ENCODE data around the gene CA7.

The CA7 gene

DNA sequence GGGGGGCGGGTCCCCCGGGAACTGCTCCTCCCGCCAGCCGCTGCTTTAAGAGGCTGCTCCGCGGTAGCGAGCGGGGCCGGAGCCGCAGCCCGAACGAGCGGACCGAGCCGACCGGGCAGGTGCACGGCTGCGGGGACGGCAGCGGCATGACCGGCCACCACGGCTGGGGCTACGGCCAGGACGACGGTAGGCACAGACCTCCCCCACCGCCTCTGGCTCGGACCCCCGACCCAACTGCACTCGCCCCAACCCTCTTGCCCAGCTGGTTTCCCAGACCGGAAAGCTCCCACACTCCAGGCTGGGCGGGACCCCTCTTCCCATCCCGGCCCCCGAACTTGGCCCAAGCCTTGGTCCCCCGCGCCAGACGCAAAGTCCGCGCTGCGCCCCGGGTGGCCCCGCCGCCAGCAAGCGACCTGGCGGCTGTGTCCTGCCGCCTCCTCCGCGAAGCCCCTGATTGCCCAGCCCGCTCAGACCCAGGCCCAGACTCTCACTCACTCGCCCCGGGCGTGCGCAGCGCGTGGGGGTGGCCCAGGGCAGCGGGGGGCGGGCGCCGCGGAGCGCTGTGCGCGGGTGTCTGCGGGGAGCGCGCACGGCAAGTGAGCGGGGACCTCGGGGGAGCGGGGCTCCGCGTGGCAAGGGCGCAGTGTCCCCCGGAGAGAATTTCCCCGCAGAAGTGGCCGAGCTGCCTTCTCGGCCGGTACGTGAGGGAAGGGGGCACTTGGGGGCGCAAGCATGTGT is at the start of gene CA7:
Gene CA7, plus strand, starts transcription at position 73 of the 738 bp plus-strand sequence. Its CDS starts 74 bp downstream, at position 147.
- DNase-seq (ENCODE audit: low spot score): no peak

DNA sequence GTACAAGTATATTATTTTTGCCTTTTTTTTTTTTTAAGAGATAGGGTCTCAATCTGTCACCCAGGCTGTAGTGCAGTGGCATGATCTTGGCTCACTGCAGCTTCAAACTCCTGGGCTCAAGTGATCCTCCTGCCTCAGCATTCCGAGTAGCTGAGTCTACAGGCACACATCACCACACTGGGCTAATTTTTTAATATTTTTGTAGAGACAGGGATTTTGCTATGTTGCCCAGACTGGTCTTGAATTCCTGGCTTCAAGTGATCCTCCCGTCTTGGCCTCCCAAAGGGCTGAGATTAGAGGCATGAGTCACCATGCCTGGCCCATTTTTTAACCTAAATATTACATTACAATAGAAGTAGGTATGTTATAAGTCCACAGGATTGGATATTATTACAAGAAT is 46.1 kb upstream of the CA7 start:
- no peak for DNase-seq (ENCODE audit: low spot score)

DNA sequence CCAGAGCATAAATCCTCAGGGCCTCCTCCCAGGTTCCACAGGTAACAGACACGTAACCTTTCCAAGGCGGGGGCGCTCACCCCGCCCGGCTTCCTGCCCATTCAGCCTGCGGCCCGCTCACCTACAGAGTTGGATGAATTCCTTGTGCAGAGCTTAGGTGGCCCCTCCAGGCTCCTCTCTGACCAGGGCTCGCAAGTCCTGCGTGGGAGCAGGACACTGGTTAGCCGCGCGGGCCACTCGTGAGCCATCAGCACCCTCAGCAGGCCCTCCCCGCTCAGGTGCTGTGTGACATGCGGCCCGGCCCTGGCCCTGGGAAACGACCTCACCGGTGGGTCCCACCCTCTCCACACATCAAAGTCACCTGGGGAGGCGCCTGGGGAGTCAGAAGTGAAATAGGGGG is 43.4 kb upstream of the CA7 start:
- peak; percentile 27 for DNase-seq (ENCODE audit: low spot score)

DNA sequence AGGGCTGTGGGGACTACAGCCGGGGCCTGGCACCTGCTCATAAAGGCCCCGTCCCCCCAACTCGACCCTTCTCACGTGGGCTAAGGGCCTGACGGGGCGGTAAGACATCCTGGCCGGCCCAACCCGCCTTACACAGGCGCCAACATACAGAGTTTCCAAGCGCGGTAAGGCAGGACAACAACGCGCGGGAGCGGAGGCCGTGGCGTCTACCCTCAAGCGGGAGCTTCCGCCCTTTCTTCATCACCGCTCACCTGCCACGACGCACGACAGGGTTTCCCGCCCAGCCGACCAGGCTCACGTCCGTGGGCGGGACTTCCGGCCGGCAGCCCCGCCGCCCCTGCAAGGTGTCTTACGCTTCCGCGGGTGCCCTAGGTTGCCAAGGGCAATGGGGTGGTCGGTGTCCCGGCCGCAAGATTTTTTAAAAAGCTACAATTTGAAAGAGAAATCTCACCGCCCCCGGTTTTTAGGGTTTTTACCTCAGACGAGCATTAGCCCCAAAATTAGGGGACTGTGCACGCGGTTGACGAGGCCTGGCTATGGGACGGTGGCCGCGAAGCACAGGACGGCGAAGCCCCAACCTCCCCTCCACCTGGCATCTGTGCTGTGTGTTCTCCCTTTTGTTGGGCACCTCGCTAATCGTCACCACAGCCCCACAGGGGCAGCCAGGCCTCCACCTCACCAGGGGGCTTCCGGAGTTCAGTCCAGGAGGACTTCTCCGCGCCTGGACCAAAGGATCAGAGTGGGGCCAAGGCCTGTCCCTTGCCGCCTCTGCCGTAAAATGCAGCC is 42.7 kb upstream of the CA7 start, which contains the start of gene TERB1:
Gene TERB1, minus strand, starts transcription at position 265 of the 786 bp plus-strand sequence. CDS start 4,786 bp downstream, outside the sequence.
- DNase-seq (ENCODE audit: low spot score): peak; percentile 30

DNA sequence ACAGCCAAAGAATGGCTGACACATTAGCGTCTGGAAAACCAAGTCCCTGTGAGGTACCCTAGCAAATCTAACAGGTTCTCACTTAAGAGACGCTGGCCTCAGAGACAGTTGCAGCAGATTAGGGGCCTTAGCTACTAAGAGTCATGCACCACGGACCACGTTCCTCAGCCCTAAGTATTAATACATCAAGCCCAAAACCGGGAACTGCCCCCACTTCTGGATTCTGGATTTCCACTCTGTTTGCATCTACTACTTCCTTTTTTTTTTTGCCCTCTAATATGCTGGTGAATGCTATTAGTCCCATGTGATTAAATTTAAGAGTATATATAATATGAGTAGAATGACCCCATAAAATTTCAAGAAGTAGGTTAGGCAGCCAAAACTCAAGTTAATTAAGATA is 42.1 kb upstream of the CA7 start:
- no peak for DNase-seq (ENCODE audit: low spot score)

DNA sequence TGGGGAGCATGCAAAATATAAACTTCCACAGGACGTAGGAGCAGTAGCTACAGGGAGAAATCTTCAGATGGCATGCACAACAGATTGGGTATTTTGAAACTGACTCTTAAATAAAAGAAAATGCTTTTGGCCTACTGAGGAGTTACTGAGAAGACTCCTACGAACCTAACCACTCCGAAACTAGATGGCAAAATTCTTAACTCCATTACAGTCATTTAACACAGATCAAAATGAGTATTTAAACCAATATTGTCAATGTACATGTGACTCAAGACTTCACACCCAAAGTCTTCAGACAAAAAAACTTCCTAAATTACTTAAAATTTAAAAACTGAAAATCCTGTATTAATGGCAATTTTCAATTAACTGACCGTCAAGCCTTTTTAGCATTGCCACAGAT is 34.4 kb upstream of the CA7 start:
- no peak for DNase-seq (ENCODE audit: low spot score)

DNA sequence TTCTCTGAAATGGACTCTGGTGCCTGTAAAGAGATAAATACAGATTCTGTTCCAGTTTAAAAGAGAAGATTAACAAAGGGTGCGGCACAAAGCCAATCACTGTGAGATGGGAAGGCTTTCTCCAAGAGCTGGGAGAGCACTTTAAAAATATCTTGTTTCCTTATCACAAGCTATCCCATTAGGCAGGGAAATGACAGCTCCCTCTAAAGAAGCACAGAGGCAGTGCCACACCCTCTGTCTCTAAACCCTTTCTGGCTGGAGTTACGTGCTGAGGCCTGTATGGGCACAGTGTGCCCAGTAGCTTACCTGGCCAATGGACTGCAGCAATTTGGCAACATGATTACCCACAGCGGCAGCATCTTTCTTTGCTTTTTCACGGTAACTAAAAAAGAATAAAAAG is 33.8 kb upstream of the CA7 start:
- DNase-seq (ENCODE audit: low spot score): no peak

DNA sequence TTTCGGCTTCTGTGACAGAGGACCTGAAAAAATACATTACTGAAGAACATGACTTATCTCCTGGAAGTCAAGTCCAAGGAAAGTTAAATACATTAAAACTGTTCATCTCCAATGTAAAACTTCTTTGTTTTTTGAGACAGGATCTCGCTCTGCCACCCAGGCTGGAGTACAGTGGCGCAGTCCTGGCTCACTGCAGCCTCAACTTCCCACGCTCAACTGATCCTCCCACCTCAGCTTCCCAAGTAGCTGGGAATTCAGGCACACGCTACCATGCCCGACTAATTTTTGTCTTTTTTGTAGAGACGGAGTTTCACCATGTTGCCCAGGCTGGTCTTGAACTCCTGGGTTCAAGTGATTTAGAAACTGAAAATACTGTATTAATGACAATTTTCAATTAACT is 33.2 kb upstream of the CA7 start:
- DNase-seq (ENCODE audit: low spot score): no peak

DNA sequence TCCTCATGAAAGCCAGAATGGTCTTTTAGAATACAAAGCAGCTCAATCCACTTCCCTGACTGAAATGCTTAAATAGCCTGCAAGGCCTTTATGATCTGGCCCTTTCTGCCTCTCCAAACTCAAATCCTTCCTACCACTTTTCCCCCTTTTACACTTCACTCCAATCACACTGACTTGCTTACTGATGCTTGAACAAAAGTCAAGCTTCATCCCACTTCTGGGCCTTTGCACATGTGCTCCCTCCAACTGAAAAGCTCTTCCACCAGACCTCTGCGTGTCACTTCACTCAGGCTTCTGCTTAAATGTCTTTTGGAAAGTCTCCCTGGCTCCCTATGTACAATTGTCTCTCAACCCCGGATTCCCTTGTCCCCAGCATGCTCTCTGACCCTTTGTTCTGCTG is 29.5 kb upstream of the CA7 start:
- no peak for DNase-seq (ENCODE audit: low spot score)

DNA sequence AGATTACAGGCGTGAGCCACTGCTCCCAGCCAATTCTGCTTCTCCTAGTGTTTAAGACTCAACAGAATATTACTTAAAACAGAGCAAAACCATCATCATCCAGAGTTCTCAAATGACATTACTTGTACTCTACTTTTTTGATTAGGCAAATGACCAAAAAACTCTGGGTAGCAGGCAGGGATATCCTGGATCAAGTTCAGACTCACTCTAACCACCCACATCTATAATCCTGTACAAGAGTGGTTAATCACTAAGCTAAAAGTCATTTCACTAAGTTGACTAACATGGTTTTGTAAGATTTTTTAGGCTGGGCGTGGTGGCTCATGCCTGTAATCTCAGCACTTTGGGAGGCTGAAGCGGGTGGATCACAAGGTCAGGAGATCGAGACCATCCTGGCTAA is 20.2 kb upstream of the CA7 start:
- DNase-seq (ENCODE audit: low spot score): no peak

DNA sequence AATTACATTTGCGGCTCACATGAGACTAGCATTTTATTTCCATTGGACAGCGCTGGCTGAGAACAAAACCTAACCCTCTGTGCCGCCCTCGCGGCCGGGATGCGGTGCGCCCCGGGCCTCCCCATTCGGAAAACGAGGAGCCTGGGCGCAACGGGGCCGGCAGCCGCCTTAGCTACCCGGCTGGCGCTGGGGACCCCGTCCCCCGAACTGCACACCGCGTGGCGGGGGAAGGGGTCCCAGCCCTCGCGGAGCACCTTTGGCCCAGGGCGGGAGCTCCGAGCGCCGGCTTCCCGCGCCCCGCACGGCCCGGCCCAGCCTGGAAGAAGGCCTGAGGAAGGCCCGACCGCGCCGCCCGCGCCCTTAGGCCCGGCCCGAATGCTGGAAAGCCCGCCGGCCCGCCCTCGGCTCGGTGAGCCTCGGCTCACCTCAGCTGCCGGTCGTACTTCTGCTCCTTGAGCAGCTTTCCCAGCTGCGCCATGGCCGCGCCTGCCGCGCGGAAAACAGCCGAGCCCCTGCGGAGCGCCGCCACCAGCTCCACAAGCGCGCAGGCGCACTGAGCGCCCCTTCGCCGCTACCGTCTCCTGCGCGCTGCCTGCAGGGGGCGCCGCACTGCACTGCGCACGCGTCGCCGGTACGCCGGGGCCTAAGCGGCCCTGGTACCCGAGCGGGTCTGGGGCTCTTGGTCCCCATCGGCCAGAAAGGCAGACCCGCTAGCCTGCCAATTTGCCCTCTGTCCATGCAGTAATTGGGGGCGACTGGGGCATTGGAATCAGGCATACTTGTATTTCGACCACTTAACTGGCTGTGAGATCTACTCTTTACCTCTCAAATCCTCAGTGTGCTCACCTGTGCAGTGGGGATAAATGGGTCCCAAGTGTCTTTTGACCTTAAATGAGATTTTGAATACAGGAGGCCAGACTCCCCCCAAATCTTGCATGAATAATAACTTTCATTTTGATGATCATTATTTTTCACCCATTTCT is 13.5 kb upstream of the CA7 start, which contains the start of gene NAE1:
Gene NAE1, minus strand, starts transcription at position 555 of the 983 bp plus-strand sequence. Its CDS starts 77 bp downstream, at position 478.
- peak; percentile 98 for DNase-seq (ENCODE audit: low spot score)

DNA sequence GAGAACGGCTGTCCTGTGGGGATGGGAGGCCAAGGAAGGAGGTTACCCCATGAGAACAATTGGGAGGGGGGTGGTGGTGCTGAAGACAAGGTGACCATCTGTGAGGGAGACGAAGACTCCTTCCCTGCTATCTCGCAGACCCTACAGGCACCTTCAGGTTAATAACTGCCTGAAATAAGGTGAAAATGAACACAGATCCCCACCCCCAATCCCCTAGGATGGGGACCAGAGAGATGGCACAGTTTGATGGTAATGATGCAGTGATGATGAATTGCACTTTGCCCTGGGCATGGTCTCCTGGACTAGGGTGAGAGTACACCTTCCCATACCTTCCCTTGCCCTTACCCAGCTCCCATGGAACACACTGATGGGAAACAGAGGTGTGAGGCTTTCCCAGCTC is 12.0 kb upstream of the CA7 start:
- DNase-seq (ENCODE audit: low spot score): no peak

DNA sequence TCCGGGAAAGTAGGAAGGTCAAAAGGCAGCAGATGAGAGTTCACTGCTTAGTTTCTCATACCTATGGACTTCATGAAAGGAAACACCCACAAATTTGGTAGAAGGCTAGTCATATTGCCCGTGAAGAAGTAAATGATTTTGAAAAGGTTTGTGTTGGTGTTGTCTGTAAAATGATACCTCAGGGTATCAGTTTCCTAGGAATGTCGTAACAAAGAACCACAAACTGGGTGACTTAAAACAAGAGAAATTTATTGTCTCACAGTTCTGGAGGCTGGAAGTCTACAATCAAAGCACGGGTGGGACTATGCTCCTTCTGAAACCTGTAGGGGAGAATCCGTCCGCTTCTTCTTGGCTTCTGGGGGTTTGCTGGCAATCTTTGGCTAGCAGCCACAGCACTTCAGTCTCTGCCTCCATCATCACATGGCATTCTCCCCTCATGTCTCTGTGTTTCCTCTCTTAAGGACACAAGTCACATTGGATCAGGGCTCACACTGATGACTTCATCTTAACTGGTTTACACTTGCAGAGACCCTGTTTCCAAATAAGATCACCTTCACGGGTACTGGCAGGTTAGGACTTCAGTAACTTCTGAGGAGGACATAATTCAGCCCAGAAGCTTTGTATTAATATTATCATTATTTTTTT is 11.4 kb upstream of the CA7 start:
- DNase-seq (ENCODE audit: low spot score): no peak

DNA sequence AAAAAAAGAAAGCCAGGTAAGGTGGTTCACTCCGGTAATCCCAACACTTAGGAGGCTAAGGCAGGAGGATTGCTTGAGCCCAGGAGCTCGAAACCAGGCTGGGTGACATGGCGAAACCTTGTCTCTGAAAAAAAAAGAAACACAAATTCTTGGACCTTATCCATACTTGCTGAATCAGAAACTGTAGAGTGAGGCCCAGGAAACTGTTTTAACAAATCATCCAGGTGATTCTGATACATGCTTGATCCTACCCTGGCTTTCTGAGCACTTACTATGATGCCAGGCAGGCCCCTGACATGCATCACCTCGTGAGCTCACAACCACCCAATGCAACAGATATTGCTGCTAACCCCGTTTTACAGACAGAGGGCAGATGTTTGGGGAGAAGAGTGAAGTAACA is 9.5 kb upstream of the CA7 start:
- DNase-seq (ENCODE audit: low spot score): no peak

DNA sequence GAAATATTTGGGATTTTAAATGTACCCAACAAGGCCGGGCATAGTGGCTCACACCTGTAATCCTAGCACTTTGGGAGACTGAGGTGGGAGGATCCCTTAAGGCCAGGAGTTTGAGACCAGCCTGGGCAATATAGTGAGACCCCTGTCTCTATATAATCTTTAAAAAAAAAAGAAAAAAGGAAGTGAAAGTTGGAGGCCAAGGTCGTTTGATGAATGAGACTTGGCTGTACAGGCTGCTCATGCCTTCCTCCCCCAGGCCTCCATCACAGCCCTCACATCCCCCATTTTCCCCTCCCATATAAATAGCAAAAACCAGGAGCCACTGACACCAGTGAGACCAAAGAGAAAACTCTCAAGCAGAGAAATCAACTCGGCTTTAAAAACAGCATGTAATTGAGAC is 3.3 kb upstream of the CA7 start:
- no peak for DNase-seq (ENCODE audit: low spot score)

DNA sequence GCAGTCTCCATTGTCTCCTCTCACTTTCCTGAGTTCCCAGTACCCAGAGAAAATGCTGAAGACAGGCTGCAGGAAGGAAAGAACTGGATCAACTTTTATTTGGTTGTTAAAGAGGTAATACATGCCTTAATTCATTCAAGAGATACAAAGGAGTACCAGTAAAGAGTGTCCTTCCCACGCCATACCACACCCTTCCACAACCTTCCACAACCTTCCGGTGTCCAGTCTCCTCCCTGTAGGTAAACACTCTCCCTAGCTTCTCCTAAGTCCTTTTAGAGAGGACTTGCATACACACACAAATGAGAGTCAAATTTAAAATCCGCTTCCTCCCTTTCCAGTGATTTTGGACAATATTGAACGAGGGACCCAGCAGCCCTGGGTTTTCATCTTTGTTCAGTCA is 2.8 kb upstream of the CA7 start:
- DNase-seq (ENCODE audit: low spot score): no peak

DNA sequence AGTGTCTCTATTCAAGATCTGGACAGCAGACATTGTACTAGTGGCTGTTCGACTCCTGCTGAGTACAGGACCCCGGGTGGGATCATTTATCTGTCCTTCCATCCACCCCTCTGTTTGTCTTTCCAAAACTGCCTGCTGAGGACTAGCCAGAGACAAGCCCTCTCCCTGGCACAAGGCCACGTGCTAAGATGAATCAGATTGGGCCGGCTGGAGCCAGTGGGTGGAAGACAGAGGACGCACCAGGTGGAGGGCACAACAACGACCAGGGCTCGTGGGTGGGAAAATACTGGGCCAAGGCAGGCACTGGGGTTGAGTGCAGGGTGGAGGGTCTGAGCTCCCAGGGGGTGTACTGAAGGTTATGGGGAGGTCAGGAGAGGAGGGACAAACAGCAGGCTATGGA is 1.4 kb upstream of the CA7 start:
- no peak for DNase-seq (ENCODE audit: low spot score)

DNA sequence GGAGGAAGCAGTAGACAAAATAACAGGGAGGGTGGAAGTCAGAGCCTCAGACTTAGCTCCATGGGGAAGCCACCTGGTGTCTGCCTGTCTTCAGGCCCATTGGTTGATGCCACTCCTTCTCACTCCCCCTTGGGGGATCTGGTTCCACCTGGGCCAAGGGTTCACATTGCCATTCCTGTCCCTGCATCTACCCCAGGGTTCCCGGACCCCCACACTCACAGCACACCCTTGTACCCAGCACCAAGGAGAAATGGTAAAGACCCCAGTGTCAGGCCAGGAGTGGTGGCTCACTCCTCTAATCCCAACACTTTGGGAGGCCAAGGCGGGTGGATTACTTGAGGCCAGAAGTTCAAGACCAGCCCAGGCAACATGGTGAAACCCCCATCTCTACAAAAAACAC is 1.0 kb upstream of the CA7 start:
- DNase-seq (ENCODE audit: low spot score): no peak

DNA sequence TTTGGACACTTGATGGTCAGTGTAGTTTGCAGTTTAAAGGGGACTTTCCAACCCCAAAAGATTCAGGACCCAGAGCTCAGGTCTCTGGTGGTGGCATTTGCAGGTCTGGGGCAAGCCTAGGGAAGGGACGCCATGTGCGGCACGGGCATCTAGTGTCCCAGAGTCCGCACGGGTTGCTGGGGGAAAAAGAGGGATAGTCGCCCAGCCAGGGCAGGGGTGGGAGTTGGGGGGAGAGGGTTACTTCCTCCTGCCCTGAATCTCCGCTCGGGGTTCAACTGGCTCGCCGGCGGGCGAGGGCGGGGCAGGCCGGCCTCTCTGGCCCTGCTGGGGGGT is 239 bp upstream of the CA7 start:
- DNase-seq (ENCODE audit: low spot score): no peak

DNA sequence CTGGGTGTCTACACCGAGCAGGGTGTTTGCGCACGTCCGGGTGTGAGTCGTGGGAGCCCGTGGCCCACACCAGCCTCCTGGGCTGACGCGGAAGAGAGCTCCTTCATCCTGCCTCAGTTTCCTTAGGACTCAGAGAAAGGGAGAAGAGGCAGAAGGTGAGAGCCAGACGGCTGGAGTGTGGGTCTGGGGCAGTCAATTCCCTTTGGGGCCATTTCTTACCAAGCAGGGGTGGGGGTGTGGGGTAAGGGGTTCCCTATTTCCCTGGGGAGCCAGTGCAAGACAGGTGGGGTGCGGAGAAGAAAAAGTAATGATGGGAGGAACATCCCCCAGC is 831 bp downstream of the CA7 start:
- DNase-seq (ENCODE audit: low spot score): no peak

DNA sequence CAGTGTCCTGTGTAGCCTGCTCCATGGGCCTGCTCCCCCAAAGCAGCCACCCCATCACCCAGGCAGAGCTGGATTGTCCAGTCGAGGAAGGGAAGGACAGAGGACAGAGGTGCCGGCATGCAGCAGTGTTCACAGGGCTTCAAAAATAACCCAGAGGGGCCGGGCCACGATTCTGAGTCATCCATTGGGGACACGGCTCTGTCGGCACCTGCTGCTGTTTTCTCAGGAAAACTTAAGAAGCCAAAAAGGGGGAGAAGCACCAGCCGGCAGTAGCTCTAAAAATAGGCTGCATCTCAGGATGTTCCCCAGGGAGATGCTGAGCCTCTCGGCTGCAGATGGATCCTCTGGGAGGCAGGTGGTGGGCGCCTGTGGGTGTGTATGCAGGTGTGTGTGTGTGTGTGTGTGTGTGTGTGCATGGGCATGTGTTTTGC is 1.6 kb downstream of the CA7 start:
- DNase-seq (ENCODE audit: low spot score): peak; percentile 87

DNA sequence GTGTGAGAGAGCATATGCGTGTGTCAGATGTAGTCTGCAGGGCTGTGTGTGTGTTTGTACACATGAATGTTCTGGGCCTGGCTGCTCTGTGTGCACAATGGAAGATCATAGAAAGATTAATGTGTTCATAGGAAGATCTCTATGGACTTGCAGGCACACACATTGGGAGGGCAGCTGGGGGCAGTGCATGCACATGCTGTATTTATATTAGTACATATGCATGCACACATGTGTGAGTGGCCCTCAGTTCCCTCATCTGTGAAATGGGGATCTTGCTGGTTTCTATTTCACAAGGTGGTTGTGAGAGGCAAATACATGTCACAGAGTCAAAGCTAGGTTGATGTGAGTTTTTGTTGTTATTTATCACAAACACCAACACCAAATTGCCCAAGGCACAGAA is 2.1 kb downstream of the CA7 start:
- no peak for DNase-seq (ENCODE audit: low spot score)
